Fibroblast of mammary gland (primary cell): Measurements from ENCODE around the gene DAB2IP.

ENCODE experiments used
- DNase-seq: peaks from one replicate; pipeline ENCODE4 v3.0.0-alpha.2; 2010; ENCODE audit warnings: low read depth
- H3K4me3 ChIP-seq: 2 replicates; pipeline ENCODE4 v1.5.1; 2011; ENCODE audit warnings: low read depth, mild to moderate bottlenecking, low read length, moderate library complexity; ENCODE audit not compliant: control insufficient read depth
- CTCF ChIP-seq: conservative IDR thresholded peaks from 2 replicates; pipeline ENCODE4 v1.5.1; 2011; ENCODE audit warnings: low read depth, low read length, inconsistent platforms; ENCODE audit not compliant: control insufficient read depth, insufficient read depth

DAB2IP gene

DNA sequence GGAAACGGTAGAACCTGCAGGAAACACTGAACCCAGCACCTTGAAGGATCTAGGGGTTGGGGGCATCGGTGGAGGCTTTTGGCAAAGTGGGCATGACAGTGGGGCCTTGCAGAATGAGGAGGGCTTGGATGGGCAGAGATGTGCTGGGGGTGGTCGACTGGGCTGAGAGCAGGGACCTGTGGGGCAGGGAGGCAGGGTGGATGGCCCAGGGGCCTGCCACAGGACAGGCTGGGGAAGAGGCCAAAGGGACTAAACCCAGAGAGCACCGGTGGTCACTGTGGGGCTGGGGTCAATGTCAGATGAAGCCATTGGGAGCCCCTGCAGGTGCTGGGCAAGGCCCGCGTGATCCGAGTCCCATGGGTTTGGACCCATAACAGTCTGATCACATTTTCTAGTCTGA lies 175.3 kb downstream of the DAB2IP start:
- no peak for TF ChIP-seq CTCF
- no peak overlapping the region for H3K4me3 ChIP-seq
- DNase-seq, result no peak

GRCh38 chr9:121827251-121827967 lies 176.0 kb downstream of the DAB2IP start:
- no peak overlapping the region for H3K4me3 ChIP-seq
- no peak for TF ChIP-seq CTCF
- DNase-seq, result no peak

- H3K4me3 ChIP-seq, result no peak overlapping the region
- DNase-seq, result no peak
Measured at GRCh38 chr9:121830441-121831140, 179.2 kb downstream of the DAB2IP start.

GRCh38 chr9:121831869-121832268 lies 180.4 kb downstream of the DAB2IP start:
- TF ChIP-seq CTCF, result no peak
- no peak for DNase-seq
- no peak overlapping the region for H3K4me3 ChIP-seq

More at GRCh38 chr9:121830441-121831140, 179.2 kb downstream of the DAB2IP start:
- no peak for TF ChIP-seq CTCF

DNA sequence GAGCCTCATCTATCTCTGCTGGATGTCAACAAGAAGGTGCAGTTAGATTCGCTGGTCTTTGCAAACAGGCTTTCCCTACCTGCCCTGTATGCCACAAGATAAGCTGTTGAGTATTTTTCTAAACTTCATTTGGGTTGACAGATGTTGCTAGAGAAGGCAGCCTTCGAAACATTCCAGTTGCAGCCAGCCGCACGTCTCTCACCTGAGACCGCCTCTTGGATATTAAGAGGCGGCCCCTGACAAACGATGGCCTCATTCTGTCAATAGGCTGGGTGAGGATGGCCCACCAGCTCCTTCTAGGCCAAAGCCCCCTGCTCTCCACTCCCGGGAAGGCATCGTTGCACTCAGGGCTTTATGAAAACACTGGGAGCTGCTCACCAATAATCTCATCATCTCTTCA lies 181.6 kb downstream of the DAB2IP start:
- no peak for TF ChIP-seq CTCF
- DNase-seq, result no peak

More for the DNA sequence above, 181.6 kb downstream of the DAB2IP start:
- H3K4me3 ChIP-seq, result no peak overlapping the region
